HUDEP-2 (cell line): ENCODE measurements around the gene INSR.
"Not testable (repeated sequence)": the region's sequence is repeated elsewhere in the genome, so short reads cannot be mapped to it uniquely, and the experiment has no call there.

ENCODE experiments used
- DNase-seq, 76 experiments: peaks; one replicate each; lab custom pipeline; 2025; ENCODE audit not compliant: unreplicated experiment in 76 of 76; lab: John Stamatoyannopoulos, UW

The INSR gene

DNA sequence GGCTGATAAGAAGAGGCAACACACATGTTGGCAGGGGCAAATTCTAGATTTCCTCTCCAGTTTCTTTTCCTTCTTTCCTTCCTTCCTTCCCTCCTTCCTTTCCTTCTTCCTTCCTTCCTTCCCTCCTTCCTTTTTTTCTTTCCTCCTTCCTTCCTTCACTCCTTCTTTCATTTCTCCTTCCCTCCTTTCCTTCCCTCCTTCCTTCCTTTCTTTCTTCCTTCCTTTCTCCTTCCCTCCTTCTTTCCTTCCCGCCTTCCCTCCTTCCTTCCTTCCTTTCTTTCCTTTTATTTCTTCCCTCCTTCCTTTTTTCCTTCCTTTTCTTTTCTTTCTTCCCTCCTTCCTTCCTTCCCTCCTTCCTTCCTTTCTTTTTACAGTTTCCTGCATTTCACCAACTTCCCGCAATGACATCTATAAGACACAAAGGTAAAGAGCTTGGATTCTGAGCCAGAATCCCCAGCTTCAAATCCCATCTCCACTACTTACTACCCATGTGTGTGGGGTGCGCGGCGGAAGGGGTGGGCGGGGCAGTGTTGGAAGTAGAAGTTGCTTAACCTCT, 35.3 kb downstream of the INSR start:
- no peak for DNase-seq

DNA sequence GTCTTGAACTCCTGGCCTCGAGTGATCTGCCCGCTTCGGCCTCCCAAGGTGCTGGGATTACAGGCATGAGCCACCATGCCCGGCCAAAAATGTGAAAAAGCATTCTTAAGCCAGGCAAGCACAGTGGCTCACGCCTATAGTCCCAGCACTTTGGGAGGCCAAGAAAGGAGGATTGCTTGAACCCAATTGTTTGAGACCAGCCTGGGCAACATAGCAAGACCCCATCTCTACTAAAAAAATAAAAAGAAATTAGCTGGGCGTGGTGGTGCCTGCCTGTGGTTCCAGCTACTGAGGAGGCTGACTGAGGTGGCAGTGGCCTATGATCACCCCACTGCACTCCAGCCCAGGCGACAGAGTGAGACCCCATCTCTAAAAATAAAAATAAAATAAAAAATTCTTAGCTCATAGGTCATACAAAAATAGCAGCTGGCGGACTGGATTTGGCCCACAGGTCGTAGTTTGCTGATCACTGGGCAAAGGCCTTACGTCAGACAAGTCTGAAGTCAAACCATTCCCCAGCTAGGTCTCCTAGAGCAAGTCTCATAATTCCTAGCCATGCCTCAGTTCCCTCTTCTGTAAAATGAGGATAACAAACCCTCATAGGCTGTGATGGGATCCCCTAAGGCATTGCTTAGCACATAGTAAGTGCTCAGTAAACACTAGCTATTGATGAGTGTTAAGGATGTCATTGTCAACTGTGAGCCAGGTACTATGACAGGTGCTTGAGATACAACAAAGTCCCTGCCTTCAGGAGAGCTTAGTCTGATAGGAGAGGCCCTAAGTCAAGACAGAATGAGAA, 36.0 kb downstream of the INSR start:
- DNase-seq: peak in 7 of 76 experiments; percentile 11 to 31 (median 16)

DNA sequence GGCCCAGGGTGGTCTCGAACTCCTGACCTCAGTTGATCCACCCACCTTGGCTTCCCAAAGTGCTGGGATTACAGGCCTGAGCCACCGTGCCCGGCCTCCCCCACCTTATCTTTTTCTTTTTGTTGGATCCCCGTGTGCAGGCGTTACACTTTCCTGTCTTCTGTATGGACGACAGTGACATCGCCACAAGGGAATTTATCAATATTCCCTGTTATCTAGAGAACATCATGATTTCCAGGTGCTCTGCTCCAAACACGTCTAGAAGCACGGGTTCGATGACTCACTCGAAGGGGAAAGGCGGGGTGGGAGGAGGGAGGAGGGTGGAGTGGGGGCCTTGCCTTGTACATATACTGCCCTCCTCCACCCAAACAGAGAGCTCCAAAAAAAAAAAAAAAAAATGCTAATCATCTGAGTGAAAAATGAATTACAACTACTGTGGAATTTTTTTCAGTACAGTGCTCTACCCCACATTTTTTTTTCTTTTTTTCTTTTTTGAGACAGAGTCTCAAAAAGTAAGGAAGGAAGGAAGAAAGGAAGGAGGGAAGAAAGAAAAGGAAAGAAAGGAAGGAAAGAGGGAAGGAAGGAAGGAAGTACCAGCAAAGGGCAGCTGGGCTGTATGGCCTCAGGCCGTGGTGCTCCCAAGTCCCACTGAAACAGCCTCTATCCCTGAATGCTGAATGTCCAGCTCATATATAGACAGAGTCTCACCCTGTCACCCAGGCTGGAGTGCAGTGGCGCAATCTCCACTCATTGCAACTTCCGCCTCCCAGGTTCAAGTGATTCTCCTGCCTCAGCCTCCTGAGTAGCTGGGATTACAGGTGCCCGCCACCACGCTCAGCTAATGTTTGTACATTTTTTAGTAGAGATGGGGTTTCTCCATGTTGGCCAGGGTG, 36.8 kb downstream of the INSR start:
- peak in 56 of 76 experiments; percentile 3 to 74 (median 45) for DNase-seq

DNA sequence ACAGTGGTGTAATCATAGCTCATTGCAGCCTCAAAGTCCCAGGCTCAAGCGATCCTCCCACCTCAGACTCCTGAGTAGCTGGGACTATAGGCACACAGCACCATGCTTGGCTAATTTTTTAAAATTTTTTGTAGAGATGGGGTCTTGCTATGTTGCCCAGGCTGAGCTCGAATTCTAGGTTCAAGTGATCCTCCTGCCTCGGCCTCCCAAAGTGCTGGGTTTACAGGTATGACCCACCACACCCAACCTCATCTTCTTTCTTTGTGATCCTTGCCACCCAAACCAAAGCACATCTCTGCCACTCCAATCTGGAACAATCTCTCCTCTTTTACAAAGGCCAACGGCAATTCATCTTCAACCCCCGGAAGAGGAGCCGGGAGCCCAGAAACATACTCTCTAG, 38.6 kb downstream of the INSR start:
- no peak for DNase-seq

DNA sequence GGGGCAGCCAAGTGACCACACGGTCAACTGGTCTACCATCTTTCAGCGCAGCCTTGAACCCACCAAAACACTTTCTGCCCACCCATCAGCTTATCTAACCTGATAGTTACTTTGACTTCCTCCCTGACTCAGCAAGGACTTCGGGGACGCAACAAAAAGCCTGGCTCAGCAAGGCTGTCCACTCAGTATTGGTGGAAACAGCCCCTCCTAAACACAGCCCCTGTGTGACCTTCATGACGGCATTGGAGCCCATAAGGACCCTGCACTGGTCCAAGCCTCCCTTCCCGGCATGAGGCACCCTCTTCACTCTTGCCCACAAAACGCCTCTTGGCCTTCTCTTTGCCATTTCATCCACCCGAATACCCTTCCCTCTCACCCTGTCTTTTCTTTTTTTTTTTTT, 39.1 kb downstream of the INSR start:
- no peak for DNase-seq

DNA sequence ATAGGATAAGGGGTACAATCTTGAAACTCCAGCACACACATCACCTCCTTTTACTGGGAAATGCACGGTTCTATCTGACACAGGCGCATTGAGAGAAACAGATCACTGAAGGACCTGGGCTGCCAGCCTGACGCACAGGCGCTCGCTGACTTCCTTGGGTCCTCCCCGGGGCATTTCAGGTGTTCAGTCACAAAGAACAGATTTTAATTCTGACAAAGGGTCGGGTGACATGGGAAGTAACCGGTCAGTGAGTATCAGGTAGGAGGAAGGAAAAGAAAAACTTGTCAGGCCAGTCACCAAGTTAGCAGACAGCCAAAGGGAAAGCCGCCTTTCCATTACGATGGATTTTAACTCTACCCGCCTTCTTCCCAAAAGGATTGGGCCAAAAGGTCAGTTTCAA, 39.6 kb downstream of the INSR start:
- no peak for DNase-seq

DNA sequence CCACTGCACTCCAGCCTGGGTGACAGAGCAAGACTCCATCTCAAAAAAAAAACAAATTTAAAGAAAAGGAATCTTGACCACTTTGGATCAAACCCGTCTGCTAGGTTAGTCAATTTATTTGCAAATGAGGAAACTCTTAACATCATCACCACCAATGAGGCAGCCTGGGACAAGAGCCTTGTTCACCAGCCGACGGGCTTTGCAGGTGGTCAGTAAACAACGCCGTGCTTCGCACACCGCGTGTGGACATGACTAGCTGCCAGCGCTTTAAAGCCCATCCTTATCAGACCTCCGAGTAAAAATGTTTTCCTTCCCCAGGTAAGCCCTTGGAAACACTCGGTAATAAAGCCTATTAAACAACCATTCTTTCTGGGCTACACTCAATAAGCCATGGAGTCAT, 41.9 kb downstream of the INSR start:
- no peak for DNase-seq

DNA sequence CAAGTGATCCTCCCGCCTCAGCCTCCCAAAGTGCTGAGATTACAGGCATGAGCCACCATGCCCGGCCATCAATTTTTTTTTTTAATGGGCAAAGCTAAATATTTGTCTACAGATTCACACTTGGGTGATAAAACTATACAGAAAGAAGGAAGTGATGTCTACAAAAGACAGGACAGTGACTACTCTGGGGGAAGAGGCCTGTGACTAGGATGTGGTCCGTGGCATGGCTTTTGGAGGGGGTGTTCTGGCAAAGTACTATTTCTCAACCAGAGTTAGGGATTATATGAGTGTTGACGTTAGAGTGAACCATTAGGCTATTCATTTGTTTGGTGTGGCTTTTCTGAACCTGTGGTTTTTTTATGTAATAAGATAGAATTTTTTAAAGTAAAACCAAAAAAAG, 42.7 kb downstream of the INSR start:
- DNase-seq: no peak

DNA sequence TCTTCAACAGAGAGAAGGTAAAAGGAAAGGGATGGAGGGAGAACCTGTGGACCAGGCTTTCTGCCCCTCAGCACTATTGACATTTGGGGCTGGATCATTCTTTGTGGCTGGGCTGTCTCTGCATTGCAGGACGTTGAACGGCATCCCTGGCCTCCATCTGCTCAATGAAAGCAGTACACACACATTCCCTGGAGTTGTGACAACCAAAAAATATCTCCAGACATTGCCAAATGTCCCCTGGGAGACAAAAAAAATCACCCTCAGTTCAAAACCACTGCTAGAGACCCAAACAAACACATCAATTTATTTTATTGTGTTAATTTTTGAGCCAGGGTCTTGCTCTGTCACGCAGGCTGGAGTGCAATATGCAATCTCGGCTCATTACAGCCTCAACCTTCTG, 43.3 kb downstream of the INSR start:
- no peak for DNase-seq

DNA sequence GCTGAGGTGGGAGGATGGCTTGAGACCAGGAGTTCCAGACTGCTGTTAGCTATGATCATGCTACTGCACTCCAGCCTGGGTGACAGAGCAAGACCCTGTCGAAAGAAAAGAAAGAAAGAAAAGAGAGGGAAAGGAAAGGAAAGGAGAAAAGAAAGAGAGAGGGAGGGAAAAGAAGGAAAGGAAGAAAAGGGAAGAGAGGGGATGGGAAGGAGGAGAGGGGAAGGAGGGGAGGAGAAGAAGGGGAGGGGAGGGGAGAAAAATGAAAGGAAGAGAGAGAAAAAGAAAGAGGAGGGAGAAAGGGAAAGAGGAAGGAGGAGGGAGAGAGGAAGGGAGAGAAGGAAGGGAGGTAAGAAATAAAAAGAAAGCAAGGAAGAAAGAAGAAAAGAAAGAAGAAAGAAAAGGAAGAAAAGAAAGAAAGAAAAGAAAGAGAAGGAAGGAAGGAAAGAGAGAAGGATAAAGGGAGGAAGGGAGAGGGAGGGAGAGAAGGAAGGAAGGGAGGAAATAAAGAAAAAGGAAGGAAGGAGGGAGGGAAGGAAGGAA, 44.1 kb downstream of the INSR start:
- DNase-seq: no peak

DNA sequence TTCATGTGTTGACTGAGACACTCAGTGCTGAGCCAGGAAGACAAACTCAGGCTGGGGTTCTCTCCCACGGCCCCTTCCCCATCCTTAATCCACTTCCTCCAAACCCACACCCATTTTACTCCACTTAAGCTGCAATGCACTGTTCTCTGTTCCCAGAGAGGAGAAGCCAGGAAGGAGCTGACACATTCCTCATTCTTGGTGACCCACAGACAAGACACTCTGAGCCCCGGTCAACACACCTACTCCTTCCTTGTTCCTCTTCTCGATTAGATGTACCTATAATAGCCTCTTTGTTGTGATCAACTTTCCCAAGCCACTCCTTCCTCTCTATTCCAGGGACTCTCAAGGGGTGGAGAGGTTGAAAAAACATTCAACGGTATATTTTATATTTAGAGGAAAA, 47.1 kb downstream of the INSR start:
- no peak for DNase-seq

DNA sequence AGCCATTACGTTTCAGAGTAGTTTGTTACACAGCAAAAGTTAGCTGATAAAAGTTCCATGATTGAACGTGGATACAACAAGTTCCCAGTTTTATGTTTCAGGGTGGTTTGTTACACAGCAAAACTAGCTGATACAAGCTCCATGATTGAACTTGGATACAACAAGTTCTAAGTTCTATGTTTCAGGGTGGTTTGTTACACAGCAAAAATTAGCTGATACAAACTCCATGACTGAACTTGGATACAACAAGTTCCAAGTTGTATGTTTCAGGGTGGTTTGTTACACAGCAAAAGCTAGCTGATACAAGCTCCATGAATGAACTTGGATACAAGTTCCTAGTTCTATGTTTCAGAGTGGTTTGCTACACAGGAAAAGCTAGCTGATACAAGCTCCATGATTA, 47.6 kb downstream of the INSR start:
- no peak for DNase-seq

DNA sequence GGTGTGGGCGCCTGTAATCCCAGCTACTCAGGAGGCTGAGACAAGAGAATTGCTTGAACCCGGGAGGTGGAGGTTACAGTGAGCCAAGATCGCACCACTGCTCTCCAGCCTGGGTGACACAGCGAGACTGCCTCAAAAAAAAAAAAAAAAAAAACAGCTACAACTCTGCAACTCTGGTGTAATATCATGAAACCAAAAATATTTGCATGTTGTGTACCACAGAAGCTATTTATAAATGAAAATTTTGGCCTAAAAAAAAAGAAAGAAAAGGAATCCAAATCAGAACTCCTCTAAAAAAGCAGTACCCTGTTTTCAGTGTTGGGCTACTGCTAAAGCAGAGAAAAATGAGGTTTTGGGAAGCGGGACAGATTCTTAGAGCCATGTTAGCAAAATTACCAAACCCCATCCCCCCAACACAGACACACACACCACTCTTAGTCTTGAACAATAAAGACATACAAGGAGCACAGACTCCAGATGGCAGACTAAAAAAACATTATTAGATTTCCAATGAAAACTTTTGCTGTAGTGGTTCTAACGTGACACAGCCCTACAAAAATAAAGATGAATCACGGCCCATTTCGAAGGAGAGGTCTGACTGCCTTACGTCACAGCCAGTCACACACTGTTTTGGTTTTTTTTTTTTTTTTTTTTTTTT, 51.5 kb downstream of the INSR start:
- DNase-seq: no peak

DNA sequence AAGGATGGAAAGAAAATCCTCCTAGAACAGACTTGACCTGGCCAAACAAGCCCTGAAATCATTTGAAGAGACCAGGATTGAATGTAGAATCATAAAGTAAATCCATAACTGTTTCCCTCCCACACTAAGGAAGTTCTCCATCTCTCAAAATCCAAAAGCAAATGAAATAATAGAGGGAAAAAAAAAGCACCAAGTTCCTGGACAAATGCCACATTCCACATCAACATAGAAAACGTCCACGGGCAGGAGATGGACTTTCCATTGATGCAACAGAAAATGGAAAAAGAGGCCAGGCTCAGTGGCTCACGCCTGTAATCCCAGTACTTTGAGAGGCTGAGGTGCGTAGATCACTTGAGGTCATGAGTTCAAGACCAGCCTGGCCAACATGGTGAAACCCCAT, 56.2 kb downstream of the INSR start:
- no peak for DNase-seq

DNA sequence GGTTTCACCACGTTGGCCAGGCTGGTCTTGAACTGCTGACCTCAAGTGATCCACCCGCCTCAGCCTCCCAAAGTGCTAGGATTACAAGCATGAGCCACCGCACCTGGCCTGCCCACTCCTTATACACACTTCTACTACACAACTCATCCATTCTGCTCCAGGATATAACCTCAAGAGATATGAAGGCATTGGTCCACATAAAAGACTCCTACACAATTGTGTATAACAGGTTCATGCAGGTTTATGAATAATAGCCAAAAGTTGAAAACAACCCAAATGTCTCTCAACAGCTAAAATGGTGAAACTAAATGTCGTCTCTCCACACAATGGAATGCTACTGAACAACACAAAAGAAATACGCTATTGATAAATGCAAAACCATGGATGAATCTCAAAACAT, 58.1 kb downstream of the INSR start:
- DNase-seq: no peak

DNA sequence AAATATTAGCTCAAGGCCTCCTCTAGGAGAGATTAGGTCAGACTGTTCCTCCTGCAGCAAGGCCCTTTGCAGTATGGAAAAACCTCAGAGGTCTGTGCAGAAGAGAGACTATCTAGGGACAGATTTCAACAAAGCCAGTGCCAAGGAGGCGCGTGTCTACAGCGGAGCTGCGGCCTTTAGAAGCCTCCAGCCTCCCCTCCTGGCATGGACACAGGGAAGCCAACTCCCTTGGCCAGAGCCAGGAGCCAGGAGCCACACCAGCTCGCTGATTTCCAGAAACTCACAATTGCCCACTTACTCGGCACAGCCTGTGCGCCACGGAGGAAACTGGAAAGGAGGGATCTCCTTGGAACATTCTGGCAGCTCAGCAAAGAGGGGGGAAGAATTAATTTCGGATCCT, 63.4 kb downstream of the INSR start:
- no peak for DNase-seq

DNA sequence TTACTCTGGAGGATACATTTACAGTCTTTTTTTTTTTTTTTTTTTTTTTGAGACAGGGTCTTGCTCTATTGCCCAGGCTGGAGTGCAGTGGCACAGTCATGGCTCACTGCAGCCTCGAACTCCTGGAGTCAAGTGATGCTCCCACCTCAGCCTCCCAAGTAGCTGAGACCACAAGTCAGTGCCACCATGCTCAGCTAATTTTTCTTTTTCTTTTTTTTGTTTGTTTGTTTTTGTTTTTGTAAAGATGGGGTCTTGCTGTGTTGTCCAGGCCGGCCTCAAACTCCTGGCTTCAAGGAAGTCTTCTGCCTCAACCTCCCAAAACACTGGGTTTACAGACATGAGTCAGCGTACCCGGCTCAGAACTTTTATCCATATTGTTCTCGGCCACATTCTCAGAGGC, 64.5 kb downstream of the INSR start:
- no peak for DNase-seq

DNA sequence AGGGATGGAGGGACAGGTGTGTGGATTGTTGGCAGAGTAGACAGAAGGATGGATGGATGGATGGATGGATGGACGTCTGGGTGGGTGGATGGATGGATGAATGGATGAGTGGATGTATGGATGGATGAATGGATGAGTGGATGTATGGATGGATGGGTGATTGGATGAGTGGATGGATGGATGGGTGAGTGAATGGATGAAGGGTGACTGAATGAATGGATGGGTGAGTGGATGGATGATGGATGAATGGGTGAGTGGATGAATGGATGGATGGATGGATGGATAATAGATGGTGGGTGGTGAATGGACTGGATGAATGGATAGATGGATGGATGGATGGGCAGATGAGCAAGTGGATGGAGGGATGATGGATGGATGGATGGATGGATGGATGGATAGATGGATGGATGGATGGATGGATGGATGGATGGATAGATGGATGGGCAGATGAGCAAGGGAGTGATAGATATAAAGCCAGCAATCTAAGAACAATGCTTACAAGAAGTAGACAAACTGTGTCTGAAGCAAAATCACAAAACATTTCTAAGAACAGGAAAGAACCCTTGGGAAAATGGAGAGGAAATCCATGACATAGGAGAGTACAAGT, 65.2 kb downstream of the INSR start:
- no peak for DNase-seq

DNA sequence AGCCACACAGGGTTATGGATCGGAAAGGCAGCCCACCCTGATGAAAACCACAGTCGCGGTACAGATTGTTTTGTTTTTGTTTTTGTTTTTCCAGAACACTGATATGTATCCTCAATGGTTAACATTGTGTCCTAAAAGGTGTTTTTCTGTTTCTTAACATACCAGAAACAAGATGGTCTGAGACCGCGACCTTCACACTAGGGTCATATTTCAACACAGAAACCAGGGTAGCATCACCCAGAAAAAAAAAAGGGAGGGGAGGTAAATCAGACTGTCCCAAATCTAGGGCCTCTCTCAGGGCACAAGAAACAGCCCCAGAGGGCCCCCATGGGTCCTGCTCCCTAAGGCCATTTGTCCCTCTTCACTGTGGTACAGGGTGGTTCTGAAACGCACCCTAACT, 66.5 kb downstream of the INSR start:
- DNase-seq: no peak

DNA sequence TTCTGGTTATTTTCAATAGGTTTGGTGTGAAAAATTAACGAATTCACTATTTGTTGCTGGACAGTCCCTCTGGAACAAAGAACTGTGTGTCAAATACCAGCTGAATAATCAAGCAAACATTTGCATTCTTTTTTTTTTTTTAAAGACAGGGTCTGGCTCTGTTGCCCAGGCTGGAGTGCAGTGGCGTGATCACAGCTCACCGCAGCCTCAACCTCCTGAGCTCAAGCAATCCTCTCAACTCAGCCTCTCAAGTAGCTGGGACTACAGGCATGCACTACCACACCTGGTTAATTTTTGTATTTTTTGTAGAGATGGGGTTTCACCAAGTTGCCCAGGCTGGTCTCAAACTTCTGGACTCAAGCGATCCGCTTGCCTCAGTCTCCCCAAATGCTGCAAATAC, 67.1 kb downstream of the INSR start:
- DNase-seq: not testable (repeated sequence)

DNA sequence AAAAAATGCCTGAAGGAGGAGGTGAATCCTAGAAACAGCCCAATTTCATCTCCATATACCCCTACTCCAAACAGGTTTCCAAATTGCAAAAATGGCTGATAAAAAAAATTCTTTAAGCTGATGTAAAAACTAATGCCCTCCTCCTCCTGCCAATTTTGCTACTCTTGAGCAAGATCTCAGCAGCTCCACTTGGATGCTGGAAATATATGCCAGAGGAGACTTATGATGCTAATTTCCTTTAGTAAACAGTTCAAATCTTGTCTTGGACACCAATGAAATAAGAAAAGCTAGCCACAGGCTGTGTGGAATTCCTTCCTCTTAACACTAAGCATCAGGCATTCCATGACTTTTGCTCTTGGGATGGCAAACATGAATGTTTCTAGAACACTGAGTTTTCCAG, 67.5 kb downstream of the INSR start:
- no peak for DNase-seq
